Measurements from ENCODE around the gene TM9SF1.
A peak's percentile ranks its signal among the peaks of the same experiment; 100 is the strongest.

The TM9SF1 gene

DNA sequence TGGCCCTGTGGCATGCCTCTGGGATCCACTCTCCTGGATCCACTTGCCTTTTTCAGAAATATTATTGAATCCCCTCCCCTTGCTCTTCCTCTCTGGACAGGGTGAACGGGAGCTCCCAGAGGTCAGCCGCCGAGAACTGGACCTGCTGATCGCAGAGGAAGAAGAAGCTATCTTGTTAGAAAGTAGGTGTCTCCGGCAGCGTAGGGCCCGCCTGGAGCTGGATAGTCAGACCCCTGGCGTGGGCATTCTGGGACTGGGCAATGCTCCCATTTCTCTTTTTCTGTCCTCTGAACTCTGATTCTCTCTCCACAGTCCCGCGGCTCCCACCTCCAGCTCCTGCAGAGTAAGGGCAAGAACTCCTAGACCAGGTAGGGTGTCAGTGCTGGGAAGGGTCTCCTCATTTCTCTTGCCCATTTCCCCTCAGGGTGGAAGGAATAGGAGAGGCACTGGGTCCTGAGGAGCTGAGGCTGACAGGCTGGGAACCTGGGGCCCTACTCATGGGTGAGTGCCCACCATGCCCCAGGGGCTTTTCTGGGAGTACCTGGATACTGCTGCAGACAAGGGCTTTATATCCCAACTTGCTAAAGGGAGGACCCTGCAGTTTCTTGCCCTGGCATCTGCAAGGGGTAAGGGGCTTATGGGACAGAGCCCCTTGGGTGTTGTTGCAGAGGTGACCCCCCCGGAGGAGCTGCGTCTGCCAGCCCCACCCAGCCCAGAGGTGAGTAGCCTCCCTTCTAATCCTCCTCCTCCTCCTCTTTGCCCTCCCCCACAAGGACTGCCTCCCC lies 18.0 kb downstream of the TM9SF1 start:
- DNase-seq = no peak

- DNase-seq = no peak
Measured at GRCh38 chr14:24176599-24176998, 18.6 kb downstream of the TM9SF1 start.

DNA sequence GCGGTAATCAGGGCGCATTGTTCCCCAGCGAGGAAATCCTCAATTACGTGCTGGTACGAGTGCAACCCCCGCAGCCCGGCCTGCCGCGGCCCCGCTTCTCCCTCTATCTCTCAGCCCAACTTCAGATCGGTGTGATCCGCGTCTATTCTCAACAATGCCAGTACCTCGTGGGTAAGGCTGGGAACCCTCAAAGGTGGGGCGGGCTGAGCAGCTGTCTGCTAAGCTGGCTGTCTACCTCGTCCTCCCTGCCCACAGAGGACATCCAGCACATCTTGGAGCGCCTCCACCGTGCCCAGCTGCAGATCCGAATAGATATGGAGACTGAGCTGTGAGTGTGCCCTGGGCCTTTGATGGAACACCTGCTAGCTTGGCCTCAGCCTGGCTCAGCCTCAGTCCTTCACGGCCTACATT lies 22.4 kb downstream of the TM9SF1 start:
- no peak for DNase-seq

DNA sequence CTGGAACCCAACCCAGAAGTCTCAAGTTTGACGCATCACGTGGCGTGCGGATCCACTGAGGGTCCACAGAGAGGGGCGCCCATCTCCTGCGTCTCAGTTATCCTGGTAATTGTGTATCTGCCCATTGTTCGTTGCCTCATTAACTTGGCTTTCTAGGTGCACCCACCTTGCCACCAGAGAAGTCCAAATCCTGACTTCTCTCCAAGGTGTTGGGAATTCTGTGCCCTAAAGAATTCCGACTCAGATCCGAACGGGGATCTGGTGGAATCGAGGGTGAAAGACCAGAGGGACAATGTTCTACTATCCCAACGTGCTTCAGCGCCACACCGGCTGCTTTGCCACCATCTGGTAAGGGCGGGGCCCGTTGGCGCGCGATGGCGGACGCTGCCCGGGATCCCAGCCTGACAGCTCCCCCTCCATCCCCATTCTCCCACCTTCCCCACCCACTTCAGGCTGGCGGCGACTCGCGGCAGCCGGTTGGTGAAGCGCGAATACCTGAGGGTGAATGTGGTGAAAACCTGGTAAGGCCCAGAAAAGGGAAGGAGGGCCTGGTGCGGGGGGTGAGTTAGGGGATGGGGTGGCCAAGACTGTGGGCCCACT lies 22.9 kb downstream of the TM9SF1 start:
- DNase-seq = no peak

- DNase-seq = peak; percentile 95
Measured at GRCh38 chr14:24171422-24172260, 23.6 kb downstream of the TM9SF1 start, which contains the start of gene REC8. TSS of gene REC8 (plus strand) at chr14:24172080. CDS start at chr14:24172553, 473 bp downstream.

GRCh38 chr14:24167469-24168114 lies 27.6 kb downstream of the TM9SF1 start:
- DNase-seq = no peak

- no peak for DNase-seq
Measured at GRCh38 chr14:24165785-24166184, 29.5 kb downstream of the TM9SF1 start.

GRCh38 chr14:24164518-24164991 lies 30.7 kb downstream of the TM9SF1 start:
- no peak for DNase-seq

GRCh38 chr14:24162093-24162492 lies 33.1 kb downstream of the TM9SF1 start:
- no peak for DNase-seq

DNA sequence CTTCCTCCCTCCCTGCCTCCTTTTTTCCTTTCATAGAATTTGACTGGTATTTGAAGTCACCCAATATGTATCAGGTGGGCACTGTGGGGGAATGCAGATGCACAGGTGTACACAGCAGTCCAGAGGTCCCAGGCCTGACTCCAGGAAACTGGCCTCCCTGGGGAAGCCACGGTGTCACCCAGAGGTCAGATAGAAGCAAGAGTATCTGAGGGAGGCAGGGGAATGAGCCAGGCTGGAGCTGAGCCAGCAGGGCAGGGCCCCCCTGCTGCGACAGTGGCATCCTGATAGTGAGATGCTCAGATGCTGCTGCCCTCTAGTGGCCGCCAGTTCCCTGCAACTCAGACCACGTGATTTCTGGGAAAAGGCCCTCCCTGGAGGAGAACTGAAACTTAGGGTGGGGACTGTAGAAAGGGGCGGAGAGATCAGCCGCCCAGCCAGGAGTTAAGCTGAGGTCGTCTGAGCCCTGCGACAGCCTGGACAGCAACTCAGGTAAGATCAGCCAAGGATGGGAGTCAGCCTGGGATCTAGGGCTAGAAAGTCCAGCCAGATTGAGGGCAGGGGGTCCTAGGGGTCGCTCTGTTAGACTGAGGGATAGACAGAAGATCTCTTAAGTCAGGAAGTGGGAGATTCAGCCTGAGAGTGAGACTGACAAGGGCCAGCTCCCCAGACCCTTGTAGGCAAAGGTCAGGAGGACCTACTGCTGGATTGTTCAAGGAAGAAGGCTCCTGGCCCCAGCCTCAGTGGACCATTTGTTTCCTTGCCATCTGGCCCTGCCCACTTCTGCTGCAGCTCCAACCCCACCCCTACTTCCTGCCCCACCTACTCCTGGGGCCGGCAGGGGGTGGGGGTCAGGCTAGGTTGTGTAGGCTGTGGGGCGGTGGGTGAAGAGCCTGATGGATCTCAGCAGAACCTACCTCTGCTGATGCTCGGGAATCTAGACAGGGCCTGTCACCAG lies 34.1 kb downstream of the TM9SF1 start, which contains the start of gene IRF9:
TSS of gene IRF9 (plus strand) at position 416 of the 955 bp plus-strand sequence. CDS start 880 bp downstream, outside the sequence.
- peak; percentile 84 for DNase-seq

GRCh38 chr14:24160499-24160849 lies 34.8 kb downstream of the TM9SF1 start:
- DNase-seq = no peak

DNA sequence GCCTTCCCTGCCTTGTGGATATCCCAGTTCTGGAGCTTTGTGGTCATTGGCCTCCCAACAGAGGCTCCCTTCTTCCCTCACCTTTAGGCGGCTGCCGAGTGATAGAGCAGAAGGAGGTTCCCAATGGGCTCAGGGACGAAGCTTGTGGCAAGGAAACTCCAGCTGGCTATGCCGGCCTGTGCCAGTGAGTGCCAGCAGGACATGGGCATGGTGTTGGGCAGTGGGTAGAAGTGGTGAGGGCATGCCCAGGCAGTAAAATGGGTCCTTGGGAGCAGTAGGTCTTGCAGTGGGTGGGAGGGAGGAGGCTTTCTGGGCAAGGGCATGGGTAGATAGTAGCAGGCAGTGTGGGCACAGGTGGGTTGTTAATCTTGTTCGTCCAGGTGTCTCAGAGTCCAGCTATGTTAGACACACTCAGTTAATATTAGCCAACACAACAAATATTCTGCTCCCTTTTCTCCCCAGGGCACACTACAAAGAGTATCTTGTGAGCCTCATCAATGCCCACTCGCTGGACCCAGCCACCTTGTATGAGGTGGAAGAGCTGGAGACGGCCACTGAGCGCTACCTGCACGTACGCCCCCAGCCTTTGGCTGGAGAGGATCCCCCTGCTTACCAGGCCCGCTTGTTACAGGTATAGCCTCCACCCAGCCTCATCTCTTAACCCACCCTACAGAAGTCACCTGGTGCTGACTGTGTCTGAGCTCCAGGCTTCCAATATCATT lies 35.3 kb downstream of the TM9SF1 start:
- DNase-seq = no peak

GRCh38 chr14:24157331-24157730 lies 37.9 kb downstream of the TM9SF1 start:
- no peak for DNase-seq

DNA sequence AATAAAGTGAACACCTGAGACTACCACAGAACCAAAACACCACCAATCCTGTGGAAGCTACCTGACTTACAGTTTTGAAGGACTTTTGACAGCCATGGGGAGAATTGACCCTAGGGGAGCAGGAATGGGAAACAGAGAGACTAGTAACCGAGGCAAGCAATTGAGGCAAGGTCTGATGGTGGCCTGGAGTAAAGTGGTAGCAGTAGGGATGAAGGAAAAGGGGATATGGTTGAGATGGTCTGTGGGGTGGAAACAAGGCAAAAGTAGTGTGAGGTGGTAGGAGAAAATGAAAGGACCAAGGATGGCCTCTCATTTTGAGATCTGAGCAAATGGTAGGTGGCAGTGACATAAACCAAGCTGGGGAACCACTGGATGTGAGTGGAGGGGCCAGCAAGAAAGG lies 38.4 kb downstream of the TM9SF1 start:
- no peak for DNase-seq

- no peak for DNase-seq
Measured at GRCh38 chr14:24155100-24155499, 40.1 kb downstream of the TM9SF1 start.

GRCh38 chr14:24151404-24152080 lies 43.7 kb downstream of the TM9SF1 start:
- no peak for DNase-seq

DNA sequence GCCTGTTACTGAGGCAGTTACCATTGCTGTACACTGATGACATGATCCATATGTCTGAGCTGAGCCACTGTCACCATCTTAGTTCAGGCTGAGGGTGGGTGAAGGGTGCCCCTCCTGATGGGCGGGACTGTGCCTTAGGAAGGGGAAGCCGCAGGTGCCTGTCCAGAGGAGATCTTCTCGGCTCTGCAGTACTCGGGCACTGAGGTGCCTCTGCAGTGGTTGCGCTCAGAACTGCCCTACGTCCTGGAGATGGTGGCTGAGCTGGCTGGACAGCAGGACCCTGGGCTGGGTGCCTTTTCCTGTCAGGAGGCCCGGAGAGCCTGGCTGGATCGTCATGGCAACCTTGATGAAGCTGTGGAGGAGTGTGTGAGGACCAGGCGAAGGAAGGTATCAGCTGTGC lies 44.2 kb downstream of the TM9SF1 start:
- DNase-seq = no peak

GRCh38 chr14:24150567-24150966 lies 44.7 kb downstream of the TM9SF1 start:
- no peak for DNase-seq

DNA sequence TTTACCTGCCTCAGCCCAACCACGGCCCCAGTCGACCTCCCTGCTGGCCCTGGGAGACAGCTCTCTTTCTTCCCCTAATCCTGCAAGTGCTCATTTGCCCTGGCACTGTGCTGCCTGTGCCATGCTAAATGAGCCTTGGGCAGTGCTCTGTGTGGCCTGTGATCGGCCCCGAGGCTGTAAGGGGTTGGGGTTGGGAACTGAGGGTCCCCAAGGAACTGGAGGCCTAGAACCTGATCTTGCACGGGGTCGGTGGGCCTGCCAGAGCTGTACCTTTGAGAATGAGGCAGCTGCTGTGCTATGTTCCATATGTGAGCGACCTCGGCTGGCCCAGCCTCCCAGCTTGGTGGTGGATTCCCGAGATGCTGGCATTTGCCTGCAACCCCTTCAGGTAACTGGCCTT lies 45.2 kb downstream of the TM9SF1 start:
- DNase-seq = no peak

- no peak for DNase-seq
Measured at GRCh38 chr14:24149302-24149969, 45.8 kb downstream of the TM9SF1 start.
